NCI-H446 treated with DMSO at 0.1 percent for 48 hours (cell line): ENCODE measurements around the gene ITGB6.

Experiments
- DNase-seq: peaks from one replicate; lab custom pipeline; 2025; lab: John Stamatoyannopoulos, UW

The ITGB6 gene

GRCh38 chr2:160087854-160088745 is 112.0 kb downstream of the ITGB6 start:
- no peak for DNase-seq

GRCh38 chr2:160085662-160086061 is 114.4 kb downstream of the ITGB6 start:
- no peak for DNase-seq

GRCh38 chr2:160077912-160078810 is 121.9 kb downstream of the ITGB6 start:
- no peak for DNase-seq

- DNase-seq, result no peak
These were observed 123.2 kb downstream of the ITGB6 start for GRCh38 chr2:160076914-160077313.

GRCh38 chr2:160076241-160076640 is 123.8 kb downstream of the ITGB6 start:
- no peak for DNase-seq

- peak; percentile 30 for DNase-seq
These were observed 124.9 kb downstream of the ITGB6 start for GRCh38 chr2:160075171-160075570.

GRCh38 chr2:160073284-160073888 is 126.7 kb downstream of the ITGB6 start:
- DNase-seq, result no peak

GRCh38 chr2:160068906-160069305 is 131.2 kb downstream of the ITGB6 start:
- no peak for DNase-seq

- DNase-seq, result no peak
These were observed 135.2 kb downstream of the ITGB6 start for GRCh38 chr2:160064916-160065315.

- DNase-seq, result no peak
These were observed 136.0 kb downstream of the ITGB6 start for GRCh38 chr2:160063879-160064612.

- no peak for DNase-seq
These were observed 136.8 kb downstream of the ITGB6 start for GRCh38 chr2:160063271-160063670.

GRCh38 chr2:160062292-160063005 is 137.6 kb downstream of the ITGB6 start, which contains the start of gene PLA2R1:
TSS of gene PLA2R1 (minus strand) at chr2:160062615. CDS start at chr2:160062403, 212 bp downstream.
- DNase-seq, result no peak

- no peak for DNase-seq
These were observed 138.2 kb downstream of the ITGB6 start for GRCh38 chr2:160061944-160062291.

- no peak for DNase-seq
These were observed 138.5 kb downstream of the ITGB6 start for GRCh38 chr2:160061533-160061932.

GRCh38 chr2:160060297-160060696 is 139.8 kb downstream of the ITGB6 start:
- no peak for DNase-seq

- DNase-seq, result no peak
These were observed 142.7 kb downstream of the ITGB6 start for GRCh38 chr2:160057356-160057755.

GRCh38 chr2:160055726-160056108 is 144.4 kb downstream of the ITGB6 start:
- no peak for DNase-seq

GRCh38 chr2:160054984-160055725 is 144.9 kb downstream of the ITGB6 start:
- DNase-seq, result no peak

- DNase-seq, result no peak
These were observed 146.1 kb downstream of the ITGB6 start for GRCh38 chr2:160053946-160054345.

GRCh38 chr2:160052531-160052930 is 147.5 kb downstream of the ITGB6 start:
- DNase-seq, result no peak
